DND-41 (cell line): Measurements from ENCODE around the gene RPP25L.

Experiments
- ATAC-seq: fragments of 200-7000 bp; cut with Tn5 transposase; 3 replicates; pipeline ENCODE4 v1.9.1; 2021; ENCODE audit warnings: low read depth; ENCODE audit not compliant: insufficient read depth
- DNase-seq: peaks from one replicate; pipeline ENCODE4 v3.0.0-alpha.2; 2020
- H2AFZ ChIP-seq: 2 replicates; pipeline ENCODE4 v1.6.0; 2012; ENCODE audit warnings: low read depth, low read length
- H3K27ac ChIP-seq: 2 replicates; pipeline ENCODE4 v1.5.1; 2012; ENCODE audit warnings: low read length, inconsistent platforms
- H3K27me3 ChIP-seq: fragments of 200-600 bp; sonication (generic); 2 replicates; pipeline ENCODE4 v1.6.0; 2012; ENCODE audit warnings: low read length, mild to moderate bottlenecking, inconsistent platforms; ENCODE audit not compliant: insufficient read depth, poor library complexity
- H3K36me3 ChIP-seq: 2 replicates; pipeline ENCODE4 v1.5.1; 2012; ENCODE audit warnings: low read length, inconsistent platforms; ENCODE audit not compliant: insufficient read depth
- H3K4me1 ChIP-seq: 2 replicates; pipeline ENCODE4 v1.5.1; 2012; ENCODE audit warnings: mild to moderate bottlenecking, low read length; ENCODE audit not compliant: insufficient read depth
- H3K4me2 ChIP-seq: 2 replicates; pipeline ENCODE4 v1.6.0; 2012; ENCODE audit warnings: mild to moderate bottlenecking, moderate library complexity, low read length, inconsistent platforms; ENCODE audit not compliant: insufficient read depth
- H3K4me3 ChIP-seq, 2 experiments: fragments of 200-600 bp in 1 of 2; shearing (Covaris generic) in 1 of 2; 2 replicates each; pipeline ENCODE4 v1.5.1; 2012 to 2016; ENCODE audit warnings: inconsistent platforms in 2 of 2, low read length in 2 of 2, mild to moderate bottlenecking in 2 of 2, low read depth in 1 of 2, moderate library complexity in 1 of 2
- H3K79me2 ChIP-seq: 2 replicates; pipeline ENCODE4 v1.6.0; 2012; ENCODE audit warnings: low read length, inconsistent platforms; ENCODE audit not compliant: insufficient read depth
- H3K9ac ChIP-seq: 2 replicates; pipeline ENCODE4 v1.6.0; 2012; ENCODE audit warnings: low read depth, mild to moderate bottlenecking, inconsistent platforms, low read length, moderate library complexity
- H3K9me3 ChIP-seq: 2 replicates; pipeline ENCODE4 v1.5.1; 2012; ENCODE audit warnings: low read length, moderate library complexity, mild to moderate bottlenecking, inconsistent platforms; ENCODE audit not compliant: insufficient read depth, severe bottlenecking
- H4K20me1 ChIP-seq: 2 replicates; pipeline ENCODE4 v1.6.0; 2012; ENCODE audit warnings: low read length; ENCODE audit not compliant: insufficient read depth
- CTCF ChIP-seq: IDR thresholded peaks from 2 replicates; pipeline ENCODE4 v1.5.1; 2012; ENCODE audit warnings: borderline replicate concordance, low read length, moderate library complexity, mild to moderate bottlenecking; ENCODE audit not compliant: poor library complexity, severe bottlenecking; ENCODE audit errors: extremely low read depth
- EZH2 ChIP-seq: IDR thresholded peaks from 3 replicates; pipeline ENCODE4 v1.6.1; 2012; ENCODE audit warnings: borderline replicate concordance, low read depth, mild to moderate bottlenecking, moderate library complexity, low read length, inconsistent platforms; ENCODE audit not compliant: severe bottlenecking

The RPP25L gene

GRCh38 chr9:34623374-34624235, 11.7 kb upstream of the RPP25L start:
- ATAC-seq: no peak
- no peak for DNase-seq
- H2AFZ ChIP-seq: no peak overlapping the region
- no peak overlapping the region for H3K27ac ChIP-seq
- no peak overlapping the region for H3K4me3 ChIP-seq
- no peak overlapping the region for H3K4me2 ChIP-seq
- H4K20me1 ChIP-seq: no peaks in the 10 kb centered on the region
- TF ChIP-seq CTCF (no peak), EZH2 (no peak)
- peaks cover 14% of the 10 kb centered on the region for H3K79me2 ChIP-seq
- H3K36me3 ChIP-seq: no peaks in the 10 kb centered on the region
- H3K4me1 ChIP-seq: peaks cover 20% of the 10 kb centered on the region
- no peak overlapping the region for H3K9ac ChIP-seq
- H3K9me3 ChIP-seq: peaks cover 4% of the 10 kb centered on the region
- H3K27me3 ChIP-seq: peaks cover 16% of the 10 kb centered on the region

GRCh38 chr9:34620061-34620994, 8.4 kb upstream of the RPP25L start, which contains the start of gene DCTN3:
Gene DCTN3 (minus strand): TSS chr9:34620495. CDS start chr9:34620464, 31 bp downstream.
- peak within 1 kb of the TSS; percentile 77 to 85 for H3K4me3 ChIP-seq
- no peaks in the 10 kb centered on the region for H3K27me3 ChIP-seq
- ATAC-seq: peak; percentile 100
- H3K9ac ChIP-seq: peak within 1 kb of the TSS; percentile 70
- H3K4me1 ChIP-seq: peaks cover 22% of the 10 kb centered on the region
- peak within 1 kb of the TSS; percentile 78 for H2AFZ ChIP-seq
- peak within 1 kb of the TSS; percentile 64 for H3K27ac ChIP-seq
- H3K79me2 ChIP-seq: peaks cover 14% of the 10 kb centered on the region
- no peaks in the 10 kb centered on the region for H4K20me1 ChIP-seq
- H3K36me3 ChIP-seq: peaks cover 28% of the 10 kb centered on the region
- peak within 1 kb of the TSS; percentile 90 for H3K4me2 ChIP-seq
- peak; percentile 92 for DNase-seq
- H3K9me3 ChIP-seq: peaks cover 4% of the 10 kb centered on the region
- TF ChIP-seq EZH2 (no peak), CTCF (no peak)

GRCh38 chr9:34615132-34615531, 3.2 kb upstream of the RPP25L start:
- no peak overlapping the region for H2AFZ ChIP-seq
- no peak overlapping the region for H3K9ac ChIP-seq
- no peak overlapping the region for H3K4me2 ChIP-seq
- H4K20me1 ChIP-seq: no peaks in the 10 kb centered on the region
- no peak for TF ChIP-seq EZH2
- no peak for TF ChIP-seq CTCF
- H3K4me1 ChIP-seq: peaks cover 41% of the 10 kb centered on the region
- no peak overlapping the region for H3K27ac ChIP-seq
- no peaks in the 10 kb centered on the region for H3K27me3 ChIP-seq
- peaks cover 36% of the 10 kb centered on the region for H3K36me3 ChIP-seq
- DNase-seq: no peak
- no peak overlapping the region for H3K4me3 ChIP-seq
- no peak for ATAC-seq
- H3K79me2 ChIP-seq: peaks cover 24% of the 10 kb centered on the region
- no peaks in the 10 kb centered on the region for H3K9me3 ChIP-seq
